Mononuclear cell (primary cell): ENCODE data around the gene LEPR. TPM values are rescaled to one million over a fixed set of nuclear protein-coding genes. Genes with fewer than 3 reads are reported as not detected.
"Not testable (repeated sequence)": the region's sequence is repeated elsewhere in the genome, so short reads cannot be mapped to it uniquely, and the experiment has no call there.

ENCODE experiments used
- H3K27me3 ChIP-seq: 2 replicates; pipeline ENCODE4 v1.6.0; 2011; ENCODE audit warnings: low read length, control low read depth; ENCODE audit not compliant: insufficient read depth
- H3K4me1 ChIP-seq: 2 replicates; pipeline ENCODE4 v1.5.1; 2011; ENCODE audit warnings: mild to moderate bottlenecking, low read length, control low read depth; ENCODE audit not compliant: insufficient read depth
- H3K4me3 ChIP-seq: 2 replicates; pipeline ENCODE4 v1.5.1; 2011; ENCODE audit warnings: mild to moderate bottlenecking, low read length, moderate library complexity
- H3K9me3 ChIP-seq: 2 replicates; pipeline ENCODE4 v1.5.1; 2011; ENCODE audit warnings: low read depth, mild to moderate bottlenecking, control low read depth, low read length
- total RNA-seq: library from RNA; depleted of rRNA; stranded (reverse); fragments of >200 nt; gene quantifications from one replicate; pipeline ENCODE4 v1.2.3, GENCODE V29; 2012

The LEPR gene
- total RNA-seq, 1 donor = 5.2 TPM

DNA sequence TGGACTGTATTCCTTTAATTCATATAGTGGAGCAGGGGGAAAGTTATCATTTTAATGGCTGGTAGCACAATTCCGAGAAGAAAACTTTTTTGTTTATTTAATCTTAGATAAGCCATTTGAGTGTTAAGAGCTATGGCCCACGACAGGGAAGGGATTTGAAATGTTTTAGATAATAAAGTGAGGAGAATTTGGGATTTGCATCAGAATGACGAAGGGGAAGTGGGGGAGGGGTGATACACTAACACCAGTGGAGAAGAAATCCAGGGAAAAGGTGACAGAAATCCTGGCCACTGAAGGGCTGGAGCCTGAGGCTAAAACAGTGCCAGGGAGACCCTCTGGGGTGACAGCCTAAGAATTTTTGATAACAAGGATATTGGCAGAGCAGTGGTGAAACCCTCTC, 21.0 kb downstream of the LEPR start:
- Histone ChIP-seq H3K4me3 (no peak overlapping the region), H3K4me1 (no peaks in the 10 kb centered on the region), H3K9me3 (no peaks in the 10 kb centered on the region), H3K27me3 (no peaks in the 10 kb centered on the region)

DNA sequence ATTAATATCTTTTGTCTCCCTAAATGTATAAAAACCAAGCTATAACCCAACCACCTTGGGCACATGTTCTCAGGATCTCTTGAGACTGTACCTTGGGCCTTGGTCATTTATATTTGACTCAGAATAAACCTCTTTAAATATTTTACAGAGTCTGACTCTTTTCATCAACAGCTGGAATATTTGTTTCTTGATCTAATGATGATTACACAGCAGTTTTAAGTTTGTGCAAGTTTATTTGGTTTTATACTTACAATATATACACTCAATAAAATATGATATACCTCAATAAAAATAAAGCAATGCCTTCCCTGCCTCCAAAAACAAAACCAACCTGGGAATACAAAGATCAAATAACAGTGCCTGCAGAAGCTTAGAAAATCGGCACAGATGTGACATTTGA, 22.0 kb downstream of the LEPR start:
- no peaks in the 10 kb centered on the region for H3K27me3 ChIP-seq
- H3K4me1 ChIP-seq = no peaks in the 10 kb centered on the region
- no peak overlapping the region for H3K4me3 ChIP-seq
- no peaks in the 10 kb centered on the region for H3K9me3 ChIP-seq

DNA sequence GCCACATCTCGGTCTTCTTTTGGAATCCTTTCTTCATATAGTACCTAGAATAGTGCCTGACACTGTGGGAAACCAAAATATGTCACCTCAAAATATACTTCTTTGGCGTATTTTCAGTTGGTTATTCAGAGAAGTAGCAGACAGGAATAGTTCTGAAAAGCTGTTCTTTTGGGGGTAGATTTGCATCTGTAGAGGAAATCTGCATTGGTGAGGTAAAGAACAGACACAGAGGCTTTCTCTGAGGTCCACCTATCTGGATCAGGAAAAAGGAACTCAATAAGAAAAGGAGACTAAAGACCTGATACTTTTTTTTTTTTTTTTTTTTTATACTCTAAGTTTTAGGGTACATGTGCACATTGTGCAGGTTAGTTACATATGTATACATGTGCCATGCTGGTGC, 23.2 kb downstream of the LEPR start:
- Histone ChIP-seq H3K4me3 (no peak overlapping the region), H3K27me3 (no peaks in the 10 kb centered on the region), H3K4me1 (no peaks in the 10 kb centered on the region), H3K9me3 (no peaks in the 10 kb centered on the region)

DNA sequence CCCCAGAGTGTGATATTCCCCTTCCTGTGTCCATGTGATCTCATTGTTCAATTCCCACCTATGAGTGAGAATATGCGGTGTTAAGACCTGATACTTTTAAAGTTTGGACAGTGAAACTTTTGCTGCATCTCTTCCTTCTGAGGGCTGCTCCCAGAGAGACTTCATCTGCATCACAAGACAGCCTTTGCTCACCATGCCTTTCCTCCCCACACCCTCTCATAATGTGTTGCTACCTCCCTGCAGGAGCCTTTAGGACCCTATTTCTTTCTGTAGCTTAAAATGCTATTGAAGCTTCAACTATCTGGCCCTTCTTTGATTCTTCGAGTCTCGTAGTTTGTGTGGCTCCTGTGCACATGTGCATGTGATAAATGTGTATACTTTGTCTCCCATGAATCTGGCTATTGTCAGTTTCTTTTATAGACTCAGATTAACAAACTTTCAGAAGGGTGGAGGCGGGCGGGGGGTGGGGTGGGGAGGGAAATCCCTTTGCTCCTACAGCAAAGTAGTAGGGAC, 23.7 kb downstream of the LEPR start:
- Histone ChIP-seq H3K9me3 (no peaks in the 10 kb centered on the region), H3K4me1 (no peaks in the 10 kb centered on the region), H3K4me3 (no peak overlapping the region), H3K27me3 (no peaks in the 10 kb centered on the region)

DNA sequence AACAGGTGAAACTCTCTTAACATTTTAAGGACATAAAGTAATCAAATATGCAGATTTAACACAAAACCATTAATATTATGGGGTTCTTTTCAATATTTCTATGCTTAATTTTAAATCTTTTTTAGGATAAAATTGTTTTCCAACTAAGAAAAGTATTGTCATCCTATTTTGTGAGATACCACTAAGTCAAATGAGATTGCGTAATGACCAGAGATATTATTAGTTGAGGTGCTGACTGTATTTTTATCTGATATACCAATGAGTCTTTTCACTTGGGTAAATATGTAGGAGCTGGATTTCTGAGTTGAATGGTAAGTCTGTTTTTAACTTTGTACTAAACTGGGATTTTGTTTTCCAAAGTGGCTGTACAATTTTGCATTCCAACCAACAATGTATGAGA, 25.4 kb downstream of the LEPR start:
- H3K4me1 ChIP-seq = no peaks in the 10 kb centered on the region
- H3K27me3 ChIP-seq = no peaks in the 10 kb centered on the region
- H3K9me3 ChIP-seq = no peaks in the 10 kb centered on the region
- H3K4me3 ChIP-seq = no peak overlapping the region

DNA sequence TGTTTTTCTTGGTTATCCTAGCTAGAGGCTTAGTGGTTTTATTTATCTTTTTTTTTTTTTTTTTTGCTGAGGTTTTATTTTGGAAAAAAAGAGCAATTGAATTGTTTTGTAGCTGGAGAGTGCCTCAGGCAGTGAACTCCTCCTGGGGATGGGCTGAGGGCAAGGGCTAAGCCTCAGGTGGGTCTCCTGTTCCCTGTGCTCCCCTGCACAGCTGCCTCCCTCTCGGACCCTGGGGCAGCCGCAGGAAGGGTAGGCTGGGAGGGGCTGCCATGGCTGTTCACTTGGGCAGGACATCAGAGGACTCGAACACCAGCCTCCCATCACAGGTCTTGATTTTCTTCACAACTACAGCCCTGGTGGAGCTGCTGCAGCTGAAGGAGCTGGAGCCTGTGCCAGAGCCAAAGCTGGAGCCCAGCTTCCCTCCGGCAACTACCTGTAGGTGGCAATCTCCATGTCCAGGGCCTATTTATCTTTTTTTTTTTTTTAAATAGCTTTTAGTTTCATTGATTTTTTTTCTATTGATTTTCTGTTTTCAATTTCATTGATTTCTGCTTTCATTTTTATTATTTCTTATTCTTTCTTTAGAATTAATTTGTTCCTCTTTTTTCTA, 28.9 kb downstream of the LEPR start:
- Histone ChIP-seq H3K4me3 (no peak overlapping the region), H3K27me3 (no peaks in the 10 kb centered on the region), H3K9me3 (no peaks in the 10 kb centered on the region), H3K4me1 (no peaks in the 10 kb centered on the region)

DNA sequence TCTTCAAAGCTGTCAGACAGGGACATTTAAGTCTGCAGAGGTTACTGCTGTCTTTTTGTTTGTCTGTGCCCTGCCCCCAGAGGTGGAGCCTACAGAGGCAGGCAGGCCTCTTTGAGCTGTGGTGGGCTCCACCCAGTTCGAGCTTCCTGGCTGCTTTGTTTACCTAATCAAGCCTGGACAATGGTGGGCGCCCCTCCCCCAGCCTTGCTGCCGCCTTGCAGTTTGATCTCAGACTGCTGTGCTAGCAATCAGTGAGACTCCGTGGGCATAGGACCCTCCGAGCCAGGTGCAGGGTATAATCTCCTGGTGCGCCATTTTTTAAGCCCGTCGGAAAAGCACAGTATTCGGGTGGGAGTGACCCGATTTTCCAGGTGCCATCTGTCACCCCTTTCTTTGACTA, 35.2 kb downstream of the LEPR start:
- not testable (repeated sequence) for H3K4me3 ChIP-seq, H3K4me1 ChIP-seq, H3K9me3 ChIP-seq, H3K27me3 ChIP-seq

DNA sequence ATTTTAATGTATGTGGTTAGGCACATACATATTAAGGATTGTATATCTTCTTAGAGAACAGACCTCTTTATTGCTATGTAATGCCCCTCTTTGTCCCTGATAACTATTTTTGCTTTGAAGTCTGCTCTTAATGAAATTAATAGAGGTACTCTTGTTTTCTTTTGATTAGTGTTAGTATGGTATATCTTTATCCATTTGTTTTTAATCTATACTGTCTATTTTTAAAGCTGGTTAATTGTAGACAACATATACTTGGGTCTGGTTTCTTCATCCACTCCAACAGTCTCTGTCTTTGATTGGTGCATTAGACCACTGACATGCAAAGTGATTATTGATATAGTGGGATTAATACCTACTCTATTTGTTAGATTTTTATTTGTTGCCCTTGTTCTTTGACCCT, 36.0 kb downstream of the LEPR start:
- no peak overlapping the region for H3K4me3 ChIP-seq
- no peaks in the 10 kb centered on the region for H3K4me1 ChIP-seq
- no peaks in the 10 kb centered on the region for H3K9me3 ChIP-seq
- H3K27me3 ChIP-seq = no peaks in the 10 kb centered on the region

DNA sequence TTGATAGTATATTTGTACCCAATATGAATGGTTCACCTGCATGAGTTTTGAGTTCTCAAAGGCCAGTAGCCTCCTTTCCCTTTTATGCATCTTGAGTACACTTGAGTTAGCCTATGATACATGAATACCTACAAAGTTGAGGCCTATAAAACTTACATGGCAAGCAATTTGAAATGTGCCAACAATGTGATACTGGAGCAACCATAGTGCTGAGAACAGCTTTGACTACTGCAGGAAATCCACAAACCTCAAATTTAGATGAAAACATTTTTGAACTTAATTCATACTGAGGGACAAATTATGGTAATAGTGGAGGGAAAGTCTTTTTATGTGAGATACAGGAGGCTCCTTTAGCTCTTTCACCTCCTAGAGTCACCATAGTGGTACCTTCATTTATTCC, 37.4 kb downstream of the LEPR start:
- H3K4me3 ChIP-seq = no peak overlapping the region
- no peaks in the 10 kb centered on the region for H3K27me3 ChIP-seq
- H3K4me1 ChIP-seq = no peaks in the 10 kb centered on the region
- H3K9me3 ChIP-seq = no peaks in the 10 kb centered on the region

DNA sequence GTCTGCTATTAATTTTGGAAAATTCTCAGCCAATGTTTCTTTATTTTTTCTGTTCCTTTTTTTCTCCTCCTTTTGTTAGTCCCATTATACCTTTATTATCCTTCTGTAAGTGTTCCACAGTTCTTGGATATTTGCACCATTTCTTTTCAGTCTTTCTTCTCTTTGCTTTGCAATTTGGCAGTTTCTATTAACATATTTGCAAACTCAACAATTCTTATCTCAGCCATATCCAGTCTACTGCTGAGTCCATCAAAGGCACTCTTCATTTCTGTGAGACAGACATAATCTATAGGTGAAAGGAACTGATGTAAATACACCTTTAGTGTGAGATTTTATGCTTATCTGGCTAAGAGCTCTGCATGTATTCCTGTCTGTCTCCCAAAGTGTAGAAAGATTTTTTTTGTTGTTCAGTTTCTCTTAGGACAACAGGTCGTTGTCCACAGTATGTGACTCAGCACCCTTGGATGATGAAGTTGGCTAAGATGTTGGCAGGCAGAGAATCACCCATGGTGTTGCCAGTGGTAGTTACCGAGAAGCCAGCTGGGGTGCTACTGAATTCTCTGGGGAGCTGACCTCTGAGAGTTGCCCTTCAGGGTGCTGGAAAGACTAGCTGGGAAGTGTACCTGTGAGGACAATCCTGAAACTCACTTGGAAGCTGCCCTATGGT, 38.4 kb downstream of the LEPR start:
- H3K27me3 ChIP-seq = no peaks in the 10 kb centered on the region
- no peak overlapping the region for H3K4me3 ChIP-seq
- H3K4me1 ChIP-seq = no peaks in the 10 kb centered on the region
- no peaks in the 10 kb centered on the region for H3K9me3 ChIP-seq

DNA sequence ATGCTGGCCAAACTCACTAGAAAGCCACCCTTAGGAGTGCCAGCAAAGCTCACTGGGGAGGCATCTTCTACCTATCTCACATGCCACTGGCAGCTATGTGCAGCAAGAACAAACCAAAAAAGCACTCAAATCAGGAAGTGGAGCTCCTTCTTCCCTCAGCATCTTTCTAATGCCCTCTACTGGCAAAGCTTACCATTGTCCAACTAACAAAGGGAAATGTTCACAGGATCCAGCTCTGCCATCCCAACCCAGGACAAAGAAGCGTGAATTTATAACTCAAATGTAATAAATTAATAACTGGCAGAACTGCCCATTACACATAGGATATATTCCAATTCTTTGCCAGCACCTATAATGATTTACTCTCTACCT, 38.9 kb downstream of the LEPR start:
- Histone ChIP-seq H3K4me1 (no peaks in the 10 kb centered on the region), H3K4me3 (no peak overlapping the region), H3K27me3 (no peaks in the 10 kb centered on the region), H3K9me3 (no peaks in the 10 kb centered on the region)

DNA sequence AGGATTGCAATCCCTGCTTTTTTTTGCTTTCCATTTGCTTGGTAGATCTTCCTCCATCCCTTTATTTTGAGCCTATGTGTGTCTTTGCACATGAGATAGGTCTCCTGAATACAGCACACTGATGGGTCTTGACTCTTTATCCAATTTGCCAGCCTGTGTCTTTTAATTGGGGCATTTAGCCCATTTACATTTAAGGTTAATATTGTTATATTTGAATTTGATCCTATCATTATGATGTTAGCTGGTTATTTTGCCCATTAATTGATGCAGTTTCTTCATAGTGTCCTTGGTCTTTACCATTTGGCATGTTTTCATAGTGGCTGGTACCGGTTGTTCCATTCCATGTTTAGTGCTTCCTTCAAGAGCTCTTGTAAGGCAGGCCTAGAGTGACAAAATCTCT, 45.4 kb downstream of the LEPR start:
- not testable (repeated sequence) for H3K4me3 ChIP-seq, H3K9me3 ChIP-seq, H3K4me1 ChIP-seq, H3K27me3 ChIP-seq

DNA sequence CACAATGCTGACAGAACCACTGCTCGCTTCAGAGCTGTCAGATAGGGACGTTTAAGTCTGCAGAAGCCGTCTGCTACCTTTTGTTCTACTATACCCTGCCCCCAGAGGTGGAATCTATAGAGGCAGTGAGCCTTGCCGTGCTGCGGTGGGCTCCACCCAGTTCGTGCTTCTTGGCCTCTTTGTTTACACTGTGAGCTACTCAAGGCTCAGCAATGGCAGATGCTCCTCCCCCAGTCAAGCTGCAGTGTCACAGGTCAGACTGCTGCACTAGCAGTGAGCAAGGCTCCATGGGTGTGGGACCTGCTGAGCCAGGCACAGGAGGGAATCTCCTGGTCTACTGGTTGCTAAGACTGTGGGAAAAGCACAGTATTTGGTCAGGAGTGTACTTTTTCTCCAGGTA, 47.1 kb downstream of the LEPR start:
- no peaks in the 10 kb centered on the region for H3K9me3 ChIP-seq
- no peaks in the 10 kb centered on the region for H3K27me3 ChIP-seq
- H3K4me3 ChIP-seq = no peak overlapping the region
- H3K4me1 ChIP-seq = no peaks in the 10 kb centered on the region

DNA sequence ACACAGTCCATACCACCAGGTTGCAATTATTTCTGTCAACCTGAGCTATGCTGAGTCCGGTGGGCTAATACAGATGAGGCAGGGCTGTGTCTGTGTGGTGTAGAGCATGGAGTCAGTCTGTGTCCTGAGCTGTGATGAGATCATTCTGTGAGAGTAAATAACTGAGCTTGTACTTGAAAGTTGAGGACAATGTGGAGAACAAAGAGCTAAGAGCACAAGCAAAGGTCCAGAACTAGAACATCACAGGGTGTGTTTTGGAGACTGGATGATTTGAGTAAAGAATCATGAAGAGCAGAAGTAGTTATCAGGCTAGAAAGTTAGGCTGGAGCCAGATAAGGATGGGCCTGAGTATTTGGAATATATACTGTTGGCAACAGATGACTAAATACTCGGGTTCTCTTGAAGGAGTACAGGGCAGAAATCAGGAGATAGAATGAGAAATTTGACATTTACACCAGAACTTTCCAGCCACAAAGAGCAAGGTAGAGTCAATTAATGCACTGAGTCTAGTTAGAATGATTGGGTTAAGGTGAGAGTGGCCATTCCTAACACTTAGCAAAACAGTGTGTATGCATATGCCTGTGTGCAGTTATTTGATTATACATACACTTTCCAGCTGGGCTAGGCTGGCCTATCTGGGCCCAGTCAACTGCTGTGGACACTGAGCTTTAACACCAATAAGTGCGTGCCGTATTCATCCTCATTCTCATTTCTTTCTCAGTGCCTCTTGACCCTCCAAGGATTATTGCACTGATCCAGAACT, 48.8 kb downstream of the LEPR start:
- no peak overlapping the region for H3K4me3 ChIP-seq
- no peaks in the 10 kb centered on the region for H3K4me1 ChIP-seq
- H3K9me3 ChIP-seq = no peaks in the 10 kb centered on the region
- H3K27me3 ChIP-seq = no peaks in the 10 kb centered on the region

DNA sequence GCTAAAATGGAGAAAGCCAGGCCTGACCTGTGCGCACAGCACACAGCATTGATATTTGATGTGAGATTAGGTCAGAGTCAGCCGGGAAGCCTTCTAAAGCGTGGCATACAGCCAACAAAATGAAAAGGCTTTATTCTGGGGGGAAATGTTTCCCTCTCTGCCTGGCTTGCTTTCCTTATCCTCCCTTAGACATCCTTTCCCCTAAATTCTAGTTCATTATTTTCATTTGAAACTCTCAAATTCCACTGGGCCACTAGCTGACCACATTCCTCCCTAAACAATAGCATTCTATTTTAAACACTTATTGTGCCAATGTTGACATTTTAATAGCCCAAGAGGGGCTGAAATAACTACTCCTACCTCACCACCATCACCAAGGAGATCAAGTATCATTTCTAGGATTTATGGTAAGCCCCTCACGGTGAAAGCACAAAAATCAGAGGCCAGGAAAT, 49.4 kb downstream of the LEPR start:
- Histone ChIP-seq H3K27me3 (no peaks in the 10 kb centered on the region), H3K4me3 (no peak overlapping the region), H3K9me3 (no peaks in the 10 kb centered on the region), H3K4me1 (no peaks in the 10 kb centered on the region)
